HCT116 (cell line): ENCODE measurements around the gene PIKFYVE. TPM values are rescaled to one million over a fixed set of nuclear protein-coding genes. Genes with fewer than 3 reads are reported as not detected.

Experiments used
- ATAC-seq: fragments of 200-7000 bp; cut with Tn5 transposase; 2 replicates; pipeline ENCODE4 v1.9.1; 2020; ENCODE audit warnings: mild to moderate bottlenecking, moderate library complexity
- BruUV-seq: library from RNA; stranded (reverse); fragments of 400-500 nt; replicated peaks from 2 replicates; lab custom pipeline; 2021; lab: Mats Ljungman, UMichigan
- CTCF ChIA-PET: fragments of 300-600 bp; sonication (Branson Sonifier 250); formaldehyde crosslinking; loops from one replicate; lab custom pipeline; 2021; ENCODE audit warnings: antibody characterized with exemption; lab: Charles Lee
- POLR2A ChIA-PET: fragments of 300-600, 350-600 bp; sonication (Branson Sonifier 250); formaldehyde crosslinking; loops from one replicate; lab custom pipeline; 2021; ENCODE audit warnings: antibody characterized with exemption; lab: Charles Lee
- RAD21 ChIA-PET, 2 experiments: fragments of 300-600 bp; sonication (Branson Sonifier 250); formaldehyde crosslinking; loops; one replicate each; lab custom pipeline; 2023; ENCODE audit warnings: low total read pairs in 2 of 2; ENCODE audit not compliant: uncharacterized antibody in 2 of 2, unreplicated experiment in 2 of 2, low non-redundant PET in 1 of 2; lab: Charles Lee
- DNase-seq: peaks from one replicate; pipeline ENCODE4 v3.0.0-alpha.2; 2010; ENCODE audit warnings: low read depth, low spot score
- H2AFZ ChIP-seq: fragments of 200-600 bp; shearing (Covaris generic), sonication (generic); 2 replicates; pipeline ENCODE4 v1.6.1; 2017; ENCODE audit warnings: low read depth, mixed run types, mixed read lengths, antibody characterized with exemption, low read length; ENCODE audit not compliant: poor library complexity, severe bottlenecking
- H3K27ac ChIP-seq: 2 replicates; pipeline ENCODE4 v1.5.1; 2012; ENCODE audit warnings: low read depth, low read length
- H3K27me3 ChIP-seq: fragments of 200-600 bp; sonication (generic); 2 replicates; pipeline ENCODE4 v1.6.1; 2016; ENCODE audit warnings: mixed run types, low read length, mixed read lengths; ENCODE audit not compliant: insufficient read depth
- H3K36me3 ChIP-seq, 2 experiments: fragments of 200-500 bp in 1 of 2; fragments of 200-600 bp in 1 of 2; sonication (Bioruptor generic) in 1 of 2; sonication (generic) in 1 of 2; 2 replicates each; pipeline versions ENCODE4 v1.5.1 to v1.6.1; 2014 to 2016; ENCODE audit warnings: low read length in 2 of 2, inconsistent platforms in 1 of 2, mixed read lengths in 1 of 2, mixed run types in 1 of 2; ENCODE audit not compliant: insufficient read depth in 2 of 2, control insufficient read depth in 1 of 2
- H3K4me1 ChIP-seq, 2 experiments: fragments of 200-600 bp in 1 of 2; sonication (generic) in 1 of 2; 2 replicates each; pipeline versions ENCODE4 v1.5.1 to v1.6.1; 2012 to 2017; ENCODE audit warnings: low read length in 2 of 2, inconsistent platforms in 1 of 2, mild to moderate bottlenecking in 1 of 2, mixed read lengths in 1 of 2, mixed run types in 1 of 2, moderate library complexity in 1 of 2; ENCODE audit not compliant: insufficient read depth in 2 of 2, control insufficient read depth in 1 of 2
- H3K4me2 ChIP-seq: fragments of 200-600 bp; sonication (generic); 2 replicates; pipeline ENCODE4 v1.6.1; 2017; ENCODE audit warnings: mixed run types, low read length, mixed read lengths
- H3K4me3 ChIP-seq, 2 experiments: fragments of 200-600 bp in 1 of 2; sonication (generic) in 1 of 2; replicated peaks in 1 of 2; 2 replicates each; pipeline ENCODE4 v1.5.1; 2011 to 2016; ENCODE audit warnings: low read length in 2 of 2, control low read depth in 1 of 2, low read depth in 1 of 2, mild to moderate bottlenecking in 1 of 2, mixed read lengths in 1 of 2, mixed run types in 1 of 2
- H3K79me2 ChIP-seq: fragments of 200-600 bp; sonication (generic); 2 replicates; pipeline ENCODE4 v1.6.1; 2017; ENCODE audit warnings: mild to moderate bottlenecking, mixed run types, low read length, moderate library complexity, mixed read lengths; ENCODE audit not compliant: insufficient read depth
- H3K9ac ChIP-seq: fragments of 200-600 bp; sonication (generic); 2 replicates; pipeline ENCODE4 v1.6.1; 2016; ENCODE audit warnings: low read length, mixed read lengths
- H3K9me2 ChIP-seq: fragments of 200-600 bp; sonication (generic), shearing (Covaris generic); 2 replicates; pipeline ENCODE4 v1.6.1; 2017; ENCODE audit warnings: mixed run types, mild to moderate bottlenecking, moderate library complexity; ENCODE audit not compliant: insufficient read depth
- H3K9me3 ChIP-seq, 2 experiments: fragments of 200-500 bp in 1 of 2; fragments of 200-600 bp in 1 of 2; sonication (Bioruptor generic) in 1 of 2; sonication (generic) in 1 of 2; 2 replicates each; pipeline ENCODE4 v1.6.1; 2014 to 2017; ENCODE audit warnings: low read length in 2 of 2, mixed read lengths in 2 of 2, inconsistent platforms in 1 of 2, low read depth in 1 of 2, mild to moderate bottlenecking in 1 of 2, mixed run types in 1 of 2, moderate library complexity in 1 of 2; ENCODE audit not compliant: control insufficient read depth in 1 of 2, insufficient read depth in 1 of 2
- H4K20me1 ChIP-seq: fragments of 200-600 bp; sonication (generic), shearing (Covaris generic); 2 replicates; pipeline ENCODE4 v1.6.1; 2017; ENCODE audit warnings: mixed run types, mild to moderate bottlenecking, moderate library complexity; ENCODE audit not compliant: insufficient read depth
- EZH2 ChIP-seq: fragments of 200-600 bp; sonication (generic); IDR thresholded peaks from 2 replicates; pipeline ENCODE4 v1.6.1; 2017; ENCODE audit warnings: antibody characterized with exemption, mixed run types
- FOSL1 ChIP-seq: IDR thresholded peaks from 2 replicates; pipeline ENCODE4 v1.6.1; 2012; ENCODE audit warnings: low read depth
- MAX ChIP-seq: IDR thresholded peaks from 2 replicates; pipeline ENCODE4 v1.6.1; 2012
- POLR2A ChIP-seq: IDR thresholded peaks from 2 replicates; pipeline ENCODE4 v1.7.0; 2011; ENCODE audit warnings: borderline replicate concordance; ENCODE audit not compliant: insufficient read depth, insufficient read length; ENCODE audit errors: extremely low read depth
- REST ChIP-seq: IDR thresholded peaks from 2 replicates; pipeline ENCODE4 v1.6.1; 2012; ENCODE audit warnings: low read depth
- SP1 ChIP-seq: IDR thresholded peaks from 2 replicates; pipeline ENCODE4 v1.6.1; 2012; ENCODE audit warnings: low read depth
- SRF ChIP-seq: IDR thresholded peaks from 2 replicates; pipeline ENCODE4 v1.6.1; 2012; ENCODE audit warnings: low read depth
- TCF7L2 ChIP-seq: IDR thresholded peaks from 2 replicates; pipeline ENCODE4 v1.7.0; 2011; ENCODE audit warnings: borderline replicate concordance, inconsistent platforms; ENCODE audit not compliant: insufficient read depth, insufficient read length; ENCODE audit errors: extremely low read depth
- intact Hi-C: fragments of 100-400 bp; cut with micrococcal nuclease; formaldehyde crosslinking; loops from 2 replicates; pipeline ENCODE4 v1.10.0; 2022
- total RNA-seq: library from RNA; stranded (reverse); gene quantifications from one replicate; pipeline ENCODE4 v1.2.1, GENCODE V29; 2021; ENCODE audit not compliant: unreplicated experiment

PIKFYVE gene
- total RNA-seq, 1 experiment from 2014 or later, result 21.8 TPM

GRCh38 chr2:208370881-208371633, 105.0 kb downstream of the PIKFYVE start (continued):
- TF ChIP-seq REST, result no peak

- Histone ChIP-seq H3K4me1 (no peaks in the 10 kb centered on the region), H3K4me2 (no peak overlapping the region), H3K79me2 (no peaks in the 10 kb centered on the region), H3K27me3 (no peaks in the 10 kb centered on the region), H3K4me3 (no peak overlapping the region), H3K27ac (no peak overlapping the region), H2AFZ (no peak overlapping the region), H4K20me1 (no peaks in the 10 kb centered on the region), H3K9me3 (no peaks in the 10 kb centered on the region), H3K36me3 (no peaks in the 10 kb centered on the region), H3K9ac (no peak overlapping the region), H3K9me2 (no peaks in the 10 kb centered on the region)
- ChIA-PET RAD21 (no interaction called here), CTCF (no interaction called here), POLR2A (no interaction called here)
- intact Hi-C loops, result no loop called here
- DNase-seq (no peak), ATAC-seq (no peak)
- no peak for TF ChIP-seq SRF
- no peak for TF ChIP-seq SP1
- TF ChIP-seq POLR2A, result no peak
- TF ChIP-seq EZH2, result no peak
- no peak for TF ChIP-seq TCF7L2
- TF ChIP-seq FOSL1, result no peak
- TF ChIP-seq MAX, result no peak
- BruUV-seq, result no TSS peak
Measured at GRCh38 chr2:208371634-208371935, 105.5 kb downstream of the PIKFYVE start.
